ENCODE measurements around the gene MAEA. TPM values are rescaled to one million over a fixed set of nuclear protein-coding genes. Genes with fewer than 3 reads are reported as not detected.

Gene MAEA
- total and polyA plus RNA-seq, 9 of the 15 experiments (the other 6 are each of a cell fraction or from before 2014, with no cell fraction given), result 2.1 to 86.5 (median 45.0) TPM

DNA sequence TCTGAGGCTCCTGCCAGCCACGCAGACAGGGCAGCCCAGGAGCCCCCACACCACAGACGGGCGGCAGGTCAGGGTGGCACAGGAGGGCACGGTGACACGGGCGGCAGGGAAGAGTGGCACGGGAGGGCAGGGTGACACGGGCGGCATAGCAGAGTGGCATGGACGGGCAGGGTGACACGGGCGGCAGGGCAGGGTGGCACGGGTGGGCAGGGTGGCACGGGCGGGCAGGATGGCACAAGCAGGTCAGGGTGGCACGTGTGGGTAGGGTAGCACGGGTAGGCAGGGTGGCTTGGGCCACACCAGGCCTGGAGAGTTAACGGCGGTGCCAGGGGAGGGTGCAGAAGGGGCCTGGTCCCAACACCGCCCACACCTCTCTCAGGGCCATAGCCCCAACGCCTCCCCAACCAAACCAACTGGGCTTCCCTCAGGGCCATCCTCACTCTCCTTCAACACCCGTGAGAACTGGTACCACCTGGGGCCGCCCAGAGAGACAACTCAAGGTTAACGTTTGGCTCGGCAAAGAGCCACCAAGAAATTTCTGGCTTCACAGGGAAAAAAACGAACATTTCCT, 44.1 kb upstream of the MAEA start (continued):
- TF ChIP-seq XRCC5 (IDR thresholded peaks at IDR 0.05; ENCODE audit: low read depth, low read length), result 0 out of 2 replicates have a peak, but pooled peaks have one; percentile 24
- no peak for TF ChIP-seq POLR3A (IDR thresholded peaks at IDR 0.05; ENCODE audit: borderline replicate concordance, extremely low read depth, insufficient read depth, insufficient read length)
- no peak for TF ChIP-seq MAFK (IDR thresholded peaks at IDR 0.05; ENCODE audit: low read length)
- TF ChIP-seq SPI1 (IDR thresholded peaks at IDR 0.05; ENCODE audit: borderline replicate concordance, low read depth, low read length), result no peak
- TF ChIP-seq ZFP30 (CRISPR knock-in tag; IDR thresholded peaks at IDR 0.05; ENCODE audit: borderline replicate concordance), result no peak
- TF ChIP-seq CBFB (CRISPR knock-in tag; IDR thresholded peaks at IDR 0.05), result peak; percentile 60; the same call in 1 of the 2 replicates
- no peak for TF ChIP-seq TRIM25 (IDR thresholded peaks at IDR 0.05; ENCODE audit: borderline replicate concordance)
- TF ChIP-seq HNRNPK (IDR thresholded peaks at IDR 0.05; ENCODE audit: low read depth, low read length, poor library complexity, severe bottlenecking), result no peak
- no peak for TF ChIP-seq POLR2AphosphoS5 (IDR thresholded peaks at IDR 0.05; ENCODE audit: control insufficient read depth, insufficient read depth, low read depth, low read length)
- no peak for TF ChIP-seq CAMTA2 (CRISPR knock-in tag; conservative IDR thresholded peaks at IDR 0.05)
